22Rv1 (cell line): ENCODE data around the gene USP48.

Source experiments
- CTCF ChIP-seq: fragments of 450-650 bp; IDR thresholded peaks from 2 replicates; pipeline ENCODE4 v1.5.1; 2017; ENCODE audit warnings: mild to moderate bottlenecking
- ZFX ChIP-seq: fragments of 450-650 bp; IDR thresholded peaks from 2 replicates; pipeline ENCODE4 v1.6.1; 2017; ENCODE audit warnings: antibody characterized with exemption, borderline replicate concordance

GRCh38 chr1:21707086-21707840, 75.7 kb downstream of the USP48 start:
- TF ChIP-seq CTCF = no peak
- TF ChIP-seq ZFX = no peak
